HEK293 (cell line): ENCODE measurements around the gene AKAP6.

ENCODE experiments used
- KLF8 ChIP-seq: fragments of 450-650 bp; formaldehyde crosslinking; IDR thresholded peaks from 2 replicates; pipeline ENCODE4 v1.5.1; 2016; ENCODE audit warnings: missing biosample characterization, missing genetic modification characterization
- MYNN ChIP-seq: fragments of 450-650 bp; formaldehyde crosslinking; IDR thresholded peaks from 2 replicates; pipeline ENCODE4 v1.5.1; 2016; ENCODE audit warnings: missing biosample characterization, missing genetic modification characterization, borderline replicate concordance
- REPIN1 ChIP-seq: fragments of 450-650 bp; formaldehyde crosslinking; IDR thresholded peaks from 2 replicates; pipeline ENCODE4 v1.5.1; 2017; ENCODE audit warnings: missing biosample characterization, missing genetic modification characterization, low read depth
- YY1 ChIP-seq: fragments of 450-650 bp; formaldehyde crosslinking; IDR thresholded peaks from 2 replicates; pipeline ENCODE4 v1.5.1; 2018; ENCODE audit warnings: missing biosample characterization, missing genetic modification characterization
- ZIC2 ChIP-seq: fragments of 450-650 bp; formaldehyde crosslinking; IDR thresholded peaks from 2 replicates; pipeline ENCODE4 v1.5.1; 2016; ENCODE audit warnings: missing biosample characterization, missing genetic modification characterization
- ZNF121 ChIP-seq: fragments of 450-650 bp; formaldehyde crosslinking; IDR thresholded peaks from 2 replicates; pipeline ENCODE4 v1.5.1; 2016; ENCODE audit warnings: missing biosample characterization, missing genetic modification characterization
- ZNF140 ChIP-seq: fragments of 450-650 bp; formaldehyde crosslinking; IDR thresholded peaks from 2 replicates; pipeline ENCODE4 v1.5.1; 2016; ENCODE audit warnings: missing biosample characterization, missing genetic modification characterization
- ZNF214 ChIP-seq: fragments of 450-650 bp; formaldehyde crosslinking; IDR thresholded peaks from 2 replicates; pipeline ENCODE4 v1.5.1; 2017; ENCODE audit warnings: missing biosample characterization, mild to moderate bottlenecking, missing genetic modification characterization, borderline replicate concordance
- ZNF274 ChIP-seq, 2 experiments: fragments of 200-500 bp in 1 of 2; fragments of 450-650 bp in 1 of 2; sonication (Bioruptor generic) in 1 of 2; formaldehyde crosslinking in 1 of 2; IDR thresholded peaks; 2 replicates each; pipeline versions ENCODE4 v1.5.1 to v1.6.1; 2014 to 2016; ENCODE audit warnings: borderline replicate concordance in 1 of 2, inconsistent platforms in 1 of 2, low read length in 1 of 2, missing biosample characterization in 1 of 2, missing genetic modification characterization in 1 of 2
- ZNF571 ChIP-seq: fragments of 450-650 bp; formaldehyde crosslinking; IDR thresholded peaks from 2 replicates; pipeline ENCODE4 v1.5.0; 2017; ENCODE audit warnings: missing biosample characterization, missing genetic modification characterization
- ZNF580 ChIP-seq: fragments of 450-650 bp; formaldehyde crosslinking; IDR thresholded peaks from 2 replicates; pipeline ENCODE4 v1.5.1; 2016; ENCODE audit warnings: missing biosample characterization, missing genetic modification characterization
- ZNF785 ChIP-seq: fragments of 450-650 bp; formaldehyde crosslinking; IDR thresholded peaks from 2 replicates; pipeline ENCODE4 v1.5.1; 2016; ENCODE audit warnings: missing biosample characterization, missing genetic modification characterization
- TF ChIP-seq, protein P1 (sequence below): fragments of 450-650 bp; formaldehyde crosslinking; IDR thresholded peaks from 2 replicates; pipeline ENCODE4 v1.5.1; 2016; ENCODE audit warnings: missing biosample characterization, missing genetic modification characterization

- no peak for TF ChIP-seq YY1 (tag by site-specific recombination)
- TF ChIP-seq, protein P1, sequence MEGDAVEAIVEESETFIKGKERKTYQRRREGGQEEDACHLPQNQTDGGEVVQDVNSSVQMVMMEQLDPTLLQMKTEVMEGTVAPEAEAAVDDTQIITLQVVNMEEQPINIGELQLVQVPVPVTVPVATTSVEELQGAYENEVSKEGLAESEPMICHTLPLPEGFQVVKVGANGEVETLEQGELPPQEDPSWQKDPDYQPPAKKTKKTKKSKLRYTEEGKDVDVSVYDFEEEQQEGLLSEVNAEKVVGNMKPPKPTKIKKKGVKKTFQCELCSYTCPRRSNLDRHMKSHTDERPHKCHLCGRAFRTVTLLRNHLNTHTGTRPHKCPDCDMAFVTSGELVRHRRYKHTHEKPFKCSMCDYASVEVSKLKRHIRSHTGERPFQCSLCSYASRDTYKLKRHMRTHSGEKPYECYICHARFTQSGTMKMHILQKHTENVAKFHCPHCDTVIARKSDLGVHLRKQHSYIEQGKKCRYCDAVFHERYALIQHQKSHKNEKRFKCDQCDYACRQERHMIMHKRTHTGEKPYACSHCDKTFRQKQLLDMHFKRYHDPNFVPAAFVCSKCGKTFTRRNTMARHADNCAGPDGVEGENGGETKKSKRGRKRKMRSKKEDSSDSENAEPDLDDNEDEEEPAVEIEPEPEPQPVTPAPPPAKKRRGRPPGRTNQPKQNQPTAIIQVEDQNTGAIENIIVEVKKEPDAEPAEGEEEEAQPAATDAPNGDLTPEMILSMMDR (tag by site-specific recombination): no peak
- no peak for TF ChIP-seq ZNF121
- TF ChIP-seq ZIC2 (tag by site-specific recombination): no peak
- TF ChIP-seq ZNF140 (tag by site-specific recombination): no peak
- TF ChIP-seq MYNN: no peak
- TF ChIP-seq ZNF571 (tag by site-specific recombination): no peak
- no peak for TF ChIP-seq REPIN1 (tag by site-specific recombination)
- TF ChIP-seq ZNF580: no peak
- no peak for TF ChIP-seq KLF8 (tag by site-specific recombination)
- TF ChIP-seq ZNF274 (IDR thresholded peaks at IDR 0.05; ENCODE audit: low read length): no peak
- no peak for TF ChIP-seq ZNF274 (tag by site-specific recombination; IDR thresholded peaks at IDR 0.05; ENCODE audit: borderline replicate concordance)
- TF ChIP-seq ZNF785 (tag by site-specific recombination): no peak
- TF ChIP-seq ZNF214 (tag by site-specific recombination): no peak
Observed at GRCh38 chr14:32576977-32577376, 247.9 kb downstream of the AKAP6 start.
